H54 (cell line): ENCODE measurements around the gene PDC.
A peak's percentile ranks its signal among the peaks of the same experiment; 100 is the strongest.
"Not testable (repeated sequence)": the region's sequence is repeated elsewhere in the genome, so short reads cannot be mapped to it uniquely, and the experiment has no call there.

Source experiments
- DNase-seq: peaks from one replicate; pipeline ENCODE4 v3.0.0; 2011; ENCODE audit warnings: low spot score, mixed read lengths; ENCODE audit not compliant: insufficient read length
- FAIRE-seq: peaks from 3 replicates; lab custom pipeline; 2011; peaks lifted over from hg19 to GRCh38; lab: Jason Lieb, UNC
- POLR2A ChIP-seq: IDR thresholded peaks from 2 replicates; pipeline ENCODE4 v1.6.1; 2011; ENCODE audit warnings: low read depth, mild to moderate bottlenecking, low read length

PDC gene

DNA sequence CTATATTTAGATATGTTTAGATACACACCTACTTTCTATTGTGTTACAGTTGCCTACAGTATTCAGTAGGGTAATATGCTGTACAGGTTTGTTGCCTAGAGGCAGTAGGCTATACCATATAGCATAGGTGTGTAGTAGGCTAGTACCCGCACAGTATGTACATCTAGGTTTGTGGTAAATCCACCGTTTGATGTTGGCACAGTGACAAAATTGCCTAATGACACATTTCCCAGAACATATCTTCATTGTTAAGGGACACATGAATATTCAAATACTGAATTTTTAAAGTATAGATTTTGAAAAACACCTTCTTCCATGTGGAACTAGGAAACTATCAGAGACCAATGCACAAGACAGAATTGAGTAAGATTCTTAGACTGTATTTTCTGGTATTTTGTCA lies 22.6 kb upstream of the PDC start:
- TF ChIP-seq POLR2A: no peak
- no peak for FAIRE-seq
- DNase-seq: no peak

GRCh38 chr1:186482661-186483255 lies 21.8 kb upstream of the PDC start:
- peak; percentile 17 for DNase-seq
- no peak for TF ChIP-seq POLR2A
- FAIRE-seq: peak; percentile 84

- TF ChIP-seq POLR2A: no peak
- FAIRE-seq (no peak), DNase-seq (no peak)
Observed at GRCh38 chr1:186481303-186481888, 20.5 kb upstream of the PDC start.

DNA sequence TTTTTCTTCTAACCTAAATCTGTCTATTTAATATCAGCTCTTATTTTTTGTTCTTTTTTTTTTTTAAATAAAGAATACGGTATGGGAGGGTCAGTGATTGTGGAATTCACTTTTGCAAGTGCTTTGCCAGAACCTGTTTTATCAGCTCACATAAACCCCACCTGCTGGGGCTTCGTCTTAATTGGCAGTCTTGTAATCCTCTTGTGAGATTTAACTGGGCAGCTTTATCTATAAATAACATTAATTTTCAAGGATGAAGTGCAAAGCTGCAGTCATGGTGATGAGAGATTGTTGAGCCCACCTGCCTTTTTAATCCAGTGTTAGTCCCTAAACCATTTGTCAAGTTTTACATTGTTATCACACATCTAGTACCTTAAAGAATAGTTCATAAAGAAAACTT lies 18.2 kb upstream of the PDC start:
- DNase-seq (no peak), FAIRE-seq (no peak)
- no peak for TF ChIP-seq POLR2A

- no peak for FAIRE-seq
- no peak for TF ChIP-seq POLR2A
- no peak for DNase-seq
Observed at GRCh38 chr1:186476264-186477040, 15.5 kb upstream of the PDC start.

GRCh38 chr1:186474208-186474607 lies 13.3 kb upstream of the PDC start:
- no peak for DNase-seq
- no peak for FAIRE-seq
- TF ChIP-seq POLR2A: no peak

DNA sequence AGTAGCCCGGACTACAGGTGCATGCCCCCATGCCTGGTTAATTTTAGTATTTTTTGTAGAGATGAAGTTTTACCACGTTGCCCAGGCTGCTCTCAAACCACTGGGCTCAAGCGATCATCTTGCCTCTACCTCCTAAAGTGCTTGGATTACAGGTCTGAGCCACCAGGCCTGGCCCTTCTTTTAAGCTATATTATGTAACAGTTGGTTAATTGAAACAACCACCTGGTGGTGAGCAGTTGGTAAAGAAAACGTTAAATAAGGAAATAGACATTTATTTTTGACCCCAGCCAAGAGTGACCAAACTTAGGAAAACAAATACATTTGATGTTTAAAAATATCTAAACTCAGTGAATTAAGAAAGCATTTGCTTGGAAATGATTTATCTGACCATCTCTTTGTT lies 12.1 kb upstream of the PDC start:
- FAIRE-seq (no peak), DNase-seq (no peak)
- TF ChIP-seq POLR2A: no peak

DNA sequence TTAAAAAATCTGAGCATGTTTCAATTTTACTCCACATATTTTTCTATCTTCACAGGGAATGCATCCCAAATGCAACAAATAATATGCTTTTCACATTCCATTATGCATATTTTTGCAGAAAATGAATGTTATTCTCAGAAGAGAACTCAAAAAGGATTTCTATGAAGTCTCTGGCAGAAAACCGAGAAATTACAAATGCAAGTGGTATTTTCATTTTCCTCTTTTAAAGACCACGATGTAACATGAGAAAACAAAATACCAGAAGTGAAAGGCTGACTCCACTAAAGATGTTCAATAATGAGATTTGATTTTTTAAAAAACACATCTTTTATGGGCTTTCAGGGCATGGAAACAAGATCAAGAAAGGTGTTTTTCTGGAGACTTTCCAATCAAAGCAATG lies 5.0 kb upstream of the PDC start:
- DNase-seq (no peak), FAIRE-seq (no peak)
- no peak for TF ChIP-seq POLR2A

- FAIRE-seq: not testable (repeated sequence)
Observed at GRCh38 chr1:186465491-186465890, 4.6 kb upstream of the PDC start.

DNA sequence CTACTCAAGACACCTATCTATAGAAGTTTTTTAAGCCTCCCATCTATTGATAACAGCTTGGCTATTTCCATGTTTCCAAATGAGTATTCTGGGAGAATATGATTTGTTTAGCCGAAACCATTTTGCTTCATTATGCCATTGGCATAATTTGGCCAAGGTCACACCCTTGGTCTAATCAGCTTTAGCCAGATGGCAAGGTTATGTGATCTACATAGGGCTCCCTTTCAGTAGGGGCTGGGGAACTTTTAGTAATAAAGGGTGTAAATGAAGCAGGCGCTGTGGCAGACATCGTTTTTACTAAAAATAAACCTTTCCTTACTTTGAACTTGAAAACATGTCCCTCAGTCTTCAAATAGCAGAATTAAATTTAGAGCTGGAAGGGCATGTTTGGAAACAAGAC lies 3.0 kb upstream of the PDC start:
- FAIRE-seq (no peak), DNase-seq (no peak)
- TF ChIP-seq POLR2A: no peak

More at GRCh38 chr1:186465491-186465890, 4.6 kb upstream of the PDC start:
- not testable (repeated sequence) for DNase-seq

DNA sequence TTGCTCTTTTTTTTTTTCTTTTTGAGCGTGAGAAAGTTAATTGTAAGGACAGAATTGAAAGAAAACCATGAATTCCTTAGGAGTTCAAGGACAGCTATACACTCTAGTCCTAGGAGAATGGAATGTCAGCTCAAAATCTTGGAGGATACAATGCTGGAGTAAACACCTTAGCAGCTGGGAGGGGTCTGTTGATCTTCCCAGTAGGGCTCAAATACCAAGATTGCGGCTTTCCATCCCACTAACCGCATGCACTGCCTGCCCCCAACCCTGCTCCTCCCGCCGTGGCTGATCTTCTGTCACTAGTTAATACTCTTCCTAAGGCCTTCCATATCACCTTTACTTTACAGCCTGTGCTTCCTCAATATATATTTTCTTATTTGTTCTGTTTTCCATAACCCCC lies 2.6 kb upstream of the PDC start:
- FAIRE-seq (no peak), DNase-seq (no peak)
- no peak for TF ChIP-seq POLR2A

- not testable (repeated sequence) for FAIRE-seq, DNase-seq
Observed at GRCh38 chr1:186459161-186459560, 1.8 kb downstream of the PDC start.

- FAIRE-seq (peak; percentile 30), DNase-seq (no peak)
- TF ChIP-seq POLR2A: no peak
Observed at GRCh38 chr1:186456729-186457255, 4.1 kb downstream of the PDC start.

GRCh38 chr1:186454981-186455380 lies 5.9 kb downstream of the PDC start:
- no peak for FAIRE-seq
- no peak for DNase-seq
- TF ChIP-seq POLR2A: no peak
